ENCODE results near the gene ZNF350.
"Not testable (repeated sequence)": the region's sequence is repeated elsewhere in the genome, so short reads cannot be mapped to it uniquely, and the experiment has no call there.

ZNF350 gene

GRCh38 chr19:51978882-51979281, 7.8 kb downstream of the ZNF350 start:
- H3K4me2 ChIP-seq (ENCODE audit: low read depth, low read length) = no peak overlapping the region
- H3K27me3 ChIP-seq (replicated peaks; ENCODE audit: insufficient read depth, low read length) = no peaks in the 10 kb centered on the region
- H4K20me1 ChIP-seq (ENCODE audit: insufficient read depth, low read length) = no peaks in the 10 kb centered on the region
- no peaks in the 10 kb centered on the region for H3K9me2 ChIP-seq (replicated peaks; ENCODE audit: insufficient read depth, low read length)
- H3K79me2 ChIP-seq (ENCODE audit: low read length) = 0 out of 2 replicates have a peak, but pooled peaks cover 11% of the 10 kb centered on the region
- no peaks in the 10 kb centered on the region for H3K4me1 ChIP-seq (ENCODE audit: low read length)
- no peaks in the 10 kb centered on the region for H3F3A ChIP-seq (ENCODE audit: insufficient read depth, low read length)
- H3K9ac ChIP-seq (ENCODE audit: low read length) = no peak overlapping the region
- no peaks in the 10 kb centered on the region; the same call in 1 of the 2 replicates for H3K9me3 ChIP-seq (replicated peaks; ENCODE audit: insufficient read depth, low read length)
- H3K4me3 ChIP-seq (ENCODE audit: low read length) = no peak overlapping the region
- H2AFZ ChIP-seq (ENCODE audit: low read length) = no peak overlapping the region
- TF ChIP-seq EZH2 (optimal IDR thresholded peaks at IDR 0.05; ENCODE audit: low read depth, low read length) (no peak), CTCF (IDR thresholded peaks at IDR 0.05; ENCODE audit: low read length) (no peak), EZH2phosphoT487 (IDR thresholded peaks at IDR 0.05; ENCODE audit: low read length) (no peak)
- DNase-seq = no peak
- H3K27ac ChIP-seq (ENCODE audit: low read length) = no peak overlapping the region
- peaks cover 4% of the 10 kb centered on the region; the same call in 1 of the 2 replicates for H3K36me3 ChIP-seq (replicated peaks; ENCODE audit: insufficient read depth, low read length)

- Histone ChIP-seq H4K20me1 (ENCODE audit: insufficient read depth, low read length) (no peaks in the 10 kb centered on the region), H3K4me2 (ENCODE audit: low read depth, low read length) (no peak overlapping the region), H3K9me3 (replicated peaks; ENCODE audit: insufficient read depth, low read length) (no peaks in the 10 kb centered on the region; the same call in 1 of the 2 replicates), H3K9ac (ENCODE audit: low read length) (no peak overlapping the region), H3K79me2 (ENCODE audit: low read length) (0 out of 2 replicates have a peak, but pooled peaks cover 3% of the 10 kb centered on the region), H3K36me3 (replicated peaks; ENCODE audit: insufficient read depth, low read length) (peaks cover 8% of the 10 kb centered on the region), H3K27ac (ENCODE audit: low read length) (no peak overlapping the region), H3K9me2 (replicated peaks; ENCODE audit: insufficient read depth, low read length) (no peaks in the 10 kb centered on the region), H3K27me3 (replicated peaks; ENCODE audit: insufficient read depth, low read length) (no peaks in the 10 kb centered on the region), H3K4me1 (ENCODE audit: low read length) (no peaks in the 10 kb centered on the region), H2AFZ (ENCODE audit: low read length) (no peak overlapping the region), H3K4me3 (ENCODE audit: low read length) (no peak overlapping the region), H3F3A (ENCODE audit: insufficient read depth, low read length) (no peaks in the 10 kb centered on the region)
- TF ChIP-seq EZH2phosphoT487 (IDR thresholded peaks at IDR 0.05; ENCODE audit: low read length) = no peak
- TF ChIP-seq EZH2 (optimal IDR thresholded peaks at IDR 0.05; ENCODE audit: low read depth, low read length) = no peak
- no peak for TF ChIP-seq CTCF (IDR thresholded peaks at IDR 0.05; ENCODE audit: low read length)
- DNase-seq = no peak
Observed at GRCh38 chr19:51977346-51977745, 9.3 kb downstream of the ZNF350 start.

- Histone ChIP-seq H4K20me1 (ENCODE audit: insufficient read depth, low read length) (no peaks in the 10 kb centered on the region), H3K9me2 (replicated peaks; ENCODE audit: insufficient read depth, low read length) (no peaks in the 10 kb centered on the region), H3K27ac (ENCODE audit: low read length) (no peak overlapping the region), H3K4me3 (ENCODE audit: low read length) (no peak overlapping the region), H3K4me1 (ENCODE audit: low read length) (no peaks in the 10 kb centered on the region), H3K9ac (ENCODE audit: low read length) (no peak overlapping the region), H3K36me3 (replicated peaks; ENCODE audit: insufficient read depth, low read length) (peaks cover 9% of the 10 kb centered on the region), H3F3A (ENCODE audit: insufficient read depth, low read length) (no peaks in the 10 kb centered on the region), H3K27me3 (replicated peaks; ENCODE audit: insufficient read depth, low read length) (no peaks in the 10 kb centered on the region), H3K9me3 (replicated peaks; ENCODE audit: insufficient read depth, low read length) (no peaks in the 10 kb centered on the region; the same call in 1 of the 2 replicates), H2AFZ (ENCODE audit: low read length) (no peak overlapping the region), H3K79me2 (ENCODE audit: low read length) (0 out of 2 replicates have a peak, but pooled peaks cover 3% of the 10 kb centered on the region), H3K4me2 (ENCODE audit: low read depth, low read length) (no peak overlapping the region)
- DNase-seq = no peak
- TF ChIP-seq CTCF (IDR thresholded peaks at IDR 0.05; ENCODE audit: low read length) (no peak), EZH2phosphoT487 (IDR thresholded peaks at IDR 0.05; ENCODE audit: low read length) (no peak), EZH2 (optimal IDR thresholded peaks at IDR 0.05; ENCODE audit: low read depth, low read length) (no peak)
Observed at GRCh38 chr19:51976852-51977251, 9.8 kb downstream of the ZNF350 start.

- H2AFZ ChIP-seq (ENCODE audit: low read length); H3K27ac ChIP-seq (ENCODE audit: low read length); H3K79me2 ChIP-seq (ENCODE audit: low read length); H3K9ac ChIP-seq (ENCODE audit: low read length); DNase-seq; H3F3A ChIP-seq (ENCODE audit: insufficient read depth, low read length); H4K20me1 ChIP-seq (ENCODE audit: insufficient read depth, low read length); H3K4me1 ChIP-seq (ENCODE audit: low read length); H3K4me3 ChIP-seq (ENCODE audit: low read length); H3K9me3 ChIP-seq (replicated peaks; ENCODE audit: insufficient read depth, low read length); H3K27me3 ChIP-seq (replicated peaks; ENCODE audit: insufficient read depth, low read length); H3K4me2 ChIP-seq (ENCODE audit: low read depth, low read length); H3K9me2 ChIP-seq (replicated peaks; ENCODE audit: insufficient read depth, low read length): not testable (repeated sequence)
- H3K36me3 ChIP-seq (replicated peaks; ENCODE audit: insufficient read depth, low read length) = peaks cover 13% of the 10 kb centered on the region
Observed at GRCh38 chr19:51975787-51976186, 10.9 kb downstream of the ZNF350 start.

All from MM.1S (cell line).